H9 (cell line): Measurements from ENCODE around the gene KLHL2. TPM values are rescaled to one million over a fixed set of nuclear protein-coding genes. Genes with fewer than 3 reads are reported as not detected.
"Not testable (repeated sequence)": the region's sequence is repeated elsewhere in the genome, so short reads cannot be mapped to it uniquely, and the experiment has no call there.

Source experiments
- DNase-seq: peaks from one replicate; pipeline ENCODE4 v3.0.0-alpha.2; 2017
- H2AFZ ChIP-seq: one replicate; pipeline ENCODE4 v1.6.1; 2013; ENCODE audit warnings: mild to moderate bottlenecking, low read length, control low read depth, moderate library complexity
- H2AK5ac ChIP-seq: 2 replicates; pipeline ENCODE4 v1.6.1; 2013; ENCODE audit warnings: low read length, control low read depth, mixed read lengths; ENCODE audit not compliant: insufficient read length
- H2BK120ac ChIP-seq: one replicate; pipeline ENCODE4 v1.6.1; 2013; ENCODE audit warnings: low read depth, mild to moderate bottlenecking, low read length, control low read depth, inconsistent platforms; ENCODE audit not compliant: poor library complexity, severe bottlenecking
- H2BK12ac ChIP-seq: 2 replicates; pipeline ENCODE4 v1.6.1; 2013; ENCODE audit warnings: low read length, control low read depth, mixed read lengths, low read depth; ENCODE audit not compliant: insufficient read length
- H2BK15ac ChIP-seq: 2 replicates; pipeline ENCODE4 v1.6.1; 2013; ENCODE audit warnings: low read depth, low read length, control low read depth
- H2BK20ac ChIP-seq: one replicate; pipeline ENCODE4 v1.6.1; 2013; ENCODE audit warnings: low read depth, mild to moderate bottlenecking, low read length, control low read depth, inconsistent platforms; ENCODE audit not compliant: poor library complexity, severe bottlenecking
- H2BK5ac ChIP-seq: 2 replicates; pipeline ENCODE4 v1.6.1; 2013; ENCODE audit warnings: low read length, control low read depth, mixed read lengths; ENCODE audit not compliant: insufficient read length
- H3K14ac ChIP-seq: 2 replicates; pipeline ENCODE4 v1.6.1; 2013; ENCODE audit warnings: low read length, control low read depth; ENCODE audit not compliant: insufficient read depth
- H3K18ac ChIP-seq: 2 replicates; pipeline ENCODE4 v1.6.1; 2013; ENCODE audit warnings: low read depth, mild to moderate bottlenecking, mixed read lengths, low read length, control low read depth; ENCODE audit not compliant: insufficient read length
- H3K23ac ChIP-seq: 2 replicates; pipeline ENCODE4 v1.6.1; 2013; ENCODE audit warnings: low read length, control low read depth, mixed read lengths, low read depth; ENCODE audit not compliant: insufficient read length
- H3K23me2 ChIP-seq: 2 replicates; pipeline ENCODE4 v1.6.1; 2013; ENCODE audit warnings: low read depth, mild to moderate bottlenecking, mixed read lengths, low read length, control low read depth; ENCODE audit not compliant: insufficient read length, poor library complexity, severe bottlenecking
- H3K27ac ChIP-seq: 2 replicates; pipeline ENCODE4 v1.5.1; 2013; ENCODE audit warnings: low read length, control low read depth, mixed read lengths, low read depth; ENCODE audit not compliant: insufficient read length
- H3K27me3 ChIP-seq: 2 replicates; pipeline ENCODE4 v1.6.1; 2013; ENCODE audit warnings: low read length, control low read depth, inconsistent platforms; ENCODE audit not compliant: insufficient read depth
- H3K4ac ChIP-seq: 2 replicates; pipeline ENCODE4 v1.6.1; 2013; ENCODE audit warnings: low read depth, mild to moderate bottlenecking, control low read depth, inconsistent platforms, low read length, moderate library complexity
- H3K4me1 ChIP-seq: 2 replicates; pipeline ENCODE4 v1.6.1; 2013; ENCODE audit warnings: low read length, control low read depth, inconsistent platforms; ENCODE audit not compliant: insufficient read depth
- H3K4me2 ChIP-seq: 2 replicates; pipeline ENCODE4 v1.6.1; 2013; ENCODE audit warnings: low read length, control low read depth, mixed read lengths; ENCODE audit not compliant: insufficient read length, insufficient read depth
- H3K56ac ChIP-seq: 2 replicates; pipeline ENCODE4 v1.6.1; 2013; ENCODE audit warnings: low read depth, mild to moderate bottlenecking, mixed read lengths, low read length, control low read depth; ENCODE audit not compliant: insufficient read length
- H3K79me1 ChIP-seq: 2 replicates; pipeline ENCODE4 v1.6.1; 2013; ENCODE audit warnings: low read depth, mild to moderate bottlenecking, moderate library complexity, low read length, control low read depth, inconsistent platforms; ENCODE audit not compliant: insufficient read depth, poor library complexity, severe bottlenecking
- H3K79me2 ChIP-seq: 2 replicates; pipeline ENCODE4 v1.6.1; 2013; ENCODE audit warnings: low read length, control low read depth, inconsistent platforms; ENCODE audit not compliant: insufficient read depth
- H3K9ac ChIP-seq: 2 replicates; pipeline ENCODE4 v1.6.1; 2013; ENCODE audit warnings: low read length, control low read depth, mixed read lengths; ENCODE audit not compliant: insufficient read length; ENCODE audit errors: extremely low read depth
- H3K9me3 ChIP-seq: one replicate; pipeline ENCODE4 v1.6.1; 2013; ENCODE audit warnings: low read depth, low read length, inconsistent platforms; ENCODE audit not compliant: control insufficient read depth
- H3T11ph ChIP-seq: one replicate; pipeline ENCODE4 v1.6.1; 2013; ENCODE audit warnings: mild to moderate bottlenecking, low read length, control low read depth, inconsistent platforms
- H4K20me1 ChIP-seq: one replicate; pipeline ENCODE4 v1.6.1; 2013; ENCODE audit not compliant: control insufficient read depth, insufficient read length, insufficient read depth
- H4K5ac ChIP-seq: 2 replicates; pipeline ENCODE4 v1.6.1; 2013; ENCODE audit warnings: low read depth, mild to moderate bottlenecking, mixed read lengths, low read length, control low read depth; ENCODE audit not compliant: insufficient read length
- H4K8ac ChIP-seq: replicated peaks from 2 replicates; pipeline ENCODE4 v1.6.1; 2013; ENCODE audit warnings: low read length, control low read depth, mixed read lengths, low read depth; ENCODE audit not compliant: insufficient read length
- H4K91ac ChIP-seq: 2 replicates; pipeline ENCODE4 v1.6.1; 2013; ENCODE audit warnings: low read depth, mild to moderate bottlenecking, moderate library complexity, mixed read lengths, low read length, control low read depth; ENCODE audit not compliant: insufficient read length
- H3K27ac Mint-ChIP-seq, 3 experiments: 2 replicates in 2 of 3; 3 replicates in 1 of 3; pipeline ENCODE4 v1.8.0; 2020 to 2021; ENCODE audit warnings: mixed read lengths in 3 of 3, mild to moderate bottlenecking in 1 of 3, moderate library complexity in 1 of 3
- H3K27me3 Mint-ChIP-seq: 2 replicates; pipeline ENCODE4 v1.8.0; 2021; ENCODE audit warnings: low read depth, mild to moderate bottlenecking, moderate library complexity, mixed read lengths
- H3K36me3 Mint-ChIP-seq, 3 experiments: 2 replicates in 2 of 3; 3 replicates in 1 of 3; pipeline ENCODE4 v1.8.0; 2020 to 2021; ENCODE audit warnings: low read depth in 3 of 3, mixed read lengths in 3 of 3; ENCODE audit not compliant: insufficient read depth in 1 of 3
- H3K4me1 Mint-ChIP-seq, 2 experiments: 2 replicates each; pipeline ENCODE4 v1.8.0; 2020; ENCODE audit warnings: mixed read lengths in 2 of 2
- H3K4me3 Mint-ChIP-seq, 2 experiments: 2 replicates in 1 of 2; 3 replicates in 1 of 2; pipeline ENCODE4 v1.8.0; 2020 to 2021; ENCODE audit warnings: mild to moderate bottlenecking in 2 of 2, mixed read lengths in 2 of 2, moderate library complexity in 1 of 2
- H3K9me3 Mint-ChIP-seq, 2 experiments: 2 replicates in 1 of 2; 3 replicates in 1 of 2; pipeline ENCODE4 v1.8.0; 2020; ENCODE audit warnings: mild to moderate bottlenecking in 2 of 2, mixed read lengths in 2 of 2, moderate library complexity in 1 of 2
- WGBS: extraction: QIAGEN DNeasy Blood & Tissue Kit; methylation state at CpG from one replicate; pipeline ENCODE4 v1.1.7; 2013; ENCODE audit warnings: missing lambda C conversion rate, low lambda C conversion rate, mixed read lengths; ENCODE audit not compliant: insufficient read length; ENCODE audit errors: extremely low coverage; 5-methylcytosine and 5-hydroxymethylcytosine counted together
- total RNA-seq: library from RNA; stranded (reverse); gene quantifications from 2 replicates; pipeline ENCODE4 v1.2.1, GENCODE V29; 2021

The KLHL2 gene
- total RNA-seq, 1 experiment from 2014 or later, result 14.3 TPM

DNA sequence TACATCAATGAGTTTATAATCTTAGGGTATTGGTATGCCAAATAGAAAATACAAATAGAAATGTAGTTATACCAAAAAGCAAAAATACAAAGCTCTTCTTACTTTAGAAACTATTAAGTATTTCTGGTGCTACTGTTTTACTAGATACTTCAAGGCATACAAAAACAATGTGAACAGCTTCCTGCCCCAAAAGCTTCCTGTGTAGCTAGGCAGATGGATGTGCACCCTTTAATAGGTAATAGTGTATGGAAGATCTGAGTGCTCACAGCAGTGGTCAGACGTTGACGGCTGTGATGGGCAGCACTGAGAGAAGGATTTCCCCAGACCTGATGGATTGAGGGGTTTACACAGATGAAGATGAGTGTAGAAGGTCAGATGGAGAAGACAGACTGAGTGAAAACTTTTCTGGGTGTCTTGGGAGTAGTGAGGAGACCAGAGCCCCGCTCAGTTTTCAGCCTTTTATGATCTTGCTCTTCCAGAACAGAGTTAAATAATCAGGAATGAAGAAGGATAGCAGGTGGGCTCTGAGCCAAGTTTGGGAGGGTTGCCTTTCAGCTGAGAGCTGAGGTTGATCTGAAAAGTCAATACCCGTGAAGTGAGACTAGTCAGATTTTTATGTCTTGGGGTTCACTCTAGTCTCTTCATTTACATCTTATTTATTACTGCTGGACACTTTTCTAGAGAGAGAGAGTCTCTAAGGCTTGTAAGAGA lies 22.3 kb downstream of the KLHL2 start:
- H2AFZ ChIP-seq, H3T11ph ChIP-seq, H4K8ac ChIP-seq, H3K23me2 ChIP-seq, H3K23ac ChIP-seq, H2BK5ac ChIP-seq, DNase-seq, H3K79me1 ChIP-seq, H2AK5ac ChIP-seq, H3K4me3 Mint-ChIP-seq, H2BK12ac ChIP-seq, H3K4me1 Mint-ChIP-seq, H3K9ac ChIP-seq, H3K27me3 ChIP-seq, H3K27me3 Mint-ChIP-seq, H3K9me3 Mint-ChIP-seq, H3K9me3 ChIP-seq, H4K91ac ChIP-seq, H3K14ac ChIP-seq, H3K56ac ChIP-seq, H3K4me1 ChIP-seq, H2BK20ac ChIP-seq, H3K18ac ChIP-seq, H2BK15ac ChIP-seq, H3K4me2 ChIP-seq, H3K4ac ChIP-seq, H4K20me1 ChIP-seq, H3K79me2 ChIP-seq, H3K27ac ChIP-seq, H4K5ac ChIP-seq, H2BK120ac ChIP-seq: not testable (repeated sequence)
- Mint-ChIP-seq H3K27ac (peak overlapping the region in 2 of 3 experiments; percentile 5 to 85; a peak in 3 of 7 replicates), H3K36me3 (peaks cover 0 to 12% (median 0%) of the 10 kb centered on the region in 3 experiments; a peak in 2 of 7 replicates)
- no CpG with 5 or more reads among the region's 4 CpGs for WGBS

DNA sequence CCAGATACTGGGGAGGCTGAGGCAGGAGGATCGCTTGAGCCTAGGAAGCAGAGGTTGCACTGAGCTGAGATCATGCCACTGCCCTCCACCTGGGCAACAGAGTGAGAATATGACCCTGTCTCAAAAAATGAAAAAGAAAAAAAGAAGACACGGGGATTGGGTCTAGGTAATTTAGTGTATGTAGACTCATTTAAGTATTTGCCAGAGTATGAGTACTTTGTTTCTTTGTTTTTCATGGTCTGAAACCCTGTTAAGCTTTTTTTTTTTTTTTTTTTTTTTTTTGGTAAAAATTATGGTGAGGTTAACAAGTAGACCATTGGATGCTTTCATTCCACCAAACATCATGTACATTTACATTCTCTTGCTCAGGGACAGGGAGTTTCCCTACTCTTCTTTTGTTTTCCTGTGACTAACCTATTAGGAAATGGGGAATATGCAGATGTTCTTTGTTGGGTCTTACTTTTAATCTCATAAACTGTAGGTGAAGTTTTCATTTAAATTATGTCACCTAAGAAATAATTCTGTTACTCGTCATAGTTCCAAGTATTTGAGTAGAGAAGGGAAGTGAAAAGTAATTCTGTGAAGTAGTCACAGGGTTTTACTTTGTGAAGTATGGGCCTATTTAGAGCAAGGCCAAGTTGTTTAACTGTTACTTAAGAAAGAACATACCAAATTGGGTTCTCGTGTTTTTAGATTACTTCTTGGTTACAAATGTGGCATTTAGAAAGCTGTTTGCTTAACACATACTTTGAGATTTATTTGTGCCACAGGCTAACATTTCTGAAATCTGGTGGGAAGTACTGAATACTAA lies 25.5 kb downstream of the KLHL2 start:
- not testable (repeated sequence) for H2BK15ac ChIP-seq, H3K23me2 ChIP-seq, H3K18ac ChIP-seq, H3K27ac ChIP-seq, H3K4ac ChIP-seq, H2BK5ac ChIP-seq, H3K79me2 ChIP-seq, H3T11ph ChIP-seq, H3K4me3 Mint-ChIP-seq, H3K9me3 ChIP-seq, H3K23ac ChIP-seq, H4K5ac ChIP-seq, H3K79me1 ChIP-seq, DNase-seq, H3K14ac ChIP-seq, H3K56ac ChIP-seq, H3K27me3 Mint-ChIP-seq, H3K27me3 ChIP-seq, H3K4me1 Mint-ChIP-seq, H2BK12ac ChIP-seq, H3K4me1 ChIP-seq, H4K91ac ChIP-seq, H2BK120ac ChIP-seq, H4K8ac ChIP-seq, H4K20me1 ChIP-seq, H3K4me2 ChIP-seq, H3K9me3 Mint-ChIP-seq, H2AFZ ChIP-seq, H2AK5ac ChIP-seq, H2BK20ac ChIP-seq, H3K9ac ChIP-seq
- peak overlapping the region in 1 of 3 experiments; percentile 49; a peak in 2 of 7 replicates for H3K27ac Mint-ChIP-seq
- no CpG with 5 or more reads among the region's 4 CpGs for WGBS
- peaks cover 0 to 12% (median 0%) of the 10 kb centered on the region in 3 experiments; a peak in 2 of 7 replicates for H3K36me3 Mint-ChIP-seq
